Liver (tissue), 3 donors: ENCODE results near the gene FBRS.
"Not testable (repeated sequence)": the region's sequence is repeated elsewhere in the genome, so short reads cannot be mapped to it uniquely, and the experiment has no call there.

Experiments
- EGR1 ChIP-seq, 2 donors: IDR thresholded peaks; 2 replicates each; pipeline ENCODE4 v1.6.1; 2016 to 2018; ENCODE audit warnings: antibody characterized with exemption in 2 of 2, low read depth in 2 of 2
- GABPA ChIP-seq, 2 donors: IDR thresholded peaks in 1 of 2; conservative IDR thresholded peaks in 1 of 2; 2 replicates each; pipeline ENCODE4 v1.6.1; 2016; ENCODE audit warnings: antibody characterized with exemption in 2 of 2, mild to moderate bottlenecking in 1 of 2, moderate library complexity in 1 of 2
- JUND ChIP-seq, 2 donors: IDR thresholded peaks; 2 replicates each; pipeline ENCODE4 v1.6.1; 2016; ENCODE audit warnings: antibody characterized with exemption in 2 of 2
- RAD21 ChIP-seq, 2 donors: IDR thresholded peaks; 2 replicates each; pipeline ENCODE4 v1.6.1; 2016; ENCODE audit warnings: antibody characterized with exemption in 2 of 2, mild to moderate bottlenecking in 2 of 2
- TAF1 ChIP-seq: conservative IDR thresholded peaks from 2 replicates; pipeline ENCODE4 v1.6.1; 2016; ENCODE audit warnings: antibody characterized with exemption, mild to moderate bottlenecking
- YY1 ChIP-seq: IDR thresholded peaks from 2 replicates; pipeline ENCODE4 v1.6.1; 2016; ENCODE audit warnings: antibody characterized with exemption, mild to moderate bottlenecking
- TF ChIP-seq, protein P1 (sequence below): IDR thresholded peaks from 2 replicates; pipeline ENCODE4 v1.6.1; 2016; ENCODE audit warnings: antibody characterized with exemption
- TF ChIP-seq, protein P2 (sequence below): fragments of 150-350 bp; IDR thresholded peaks from 2 replicates; pipeline ENCODE4 v1.5.1; 2017; ENCODE audit warnings: improper control_type of control experiment, low read depth, low read length; ENCODE audit not compliant: missing input control
- TF ChIP-seq, protein P3 (sequence below): IDR thresholded peaks from 2 replicates; pipeline ENCODE4 v1.6.1; 2016; ENCODE audit warnings: antibody characterized with exemption, mild to moderate bottlenecking
- TF ChIP-seq, protein P4 (sequence below): IDR thresholded peaks from 2 replicates; pipeline ENCODE4 v1.6.1; 2016; ENCODE audit warnings: antibody characterized with exemption
- TF ChIP-seq, protein P5 (sequence below): IDR thresholded peaks from 2 replicates; pipeline ENCODE4 v1.6.1; 2016; ENCODE audit warnings: antibody characterized with exemption
- donor health status: healthy.
- donor health status: healthy.

DNA sequence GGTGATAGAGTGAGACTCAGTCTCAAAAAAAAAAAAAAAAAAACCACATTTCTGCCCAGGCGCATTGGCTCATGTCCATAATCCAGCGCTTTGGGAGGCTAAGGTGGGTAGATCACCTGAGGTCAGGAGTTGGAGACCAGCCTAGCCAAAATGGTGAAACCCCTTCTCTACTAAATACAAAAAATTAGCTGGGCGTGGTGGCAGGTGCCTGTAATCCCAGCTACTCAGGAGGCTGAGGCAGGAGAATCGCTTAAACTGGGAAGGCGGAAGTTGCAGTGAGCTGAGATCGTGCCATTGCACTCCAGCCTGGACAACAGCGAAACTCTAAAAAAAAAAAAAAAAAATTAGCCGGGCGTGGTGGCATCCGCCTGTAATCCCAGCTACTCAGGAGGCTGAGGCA lies 21.1 kb upstream of the FBRS start:
- TF ChIP-seq, protein P1, sequence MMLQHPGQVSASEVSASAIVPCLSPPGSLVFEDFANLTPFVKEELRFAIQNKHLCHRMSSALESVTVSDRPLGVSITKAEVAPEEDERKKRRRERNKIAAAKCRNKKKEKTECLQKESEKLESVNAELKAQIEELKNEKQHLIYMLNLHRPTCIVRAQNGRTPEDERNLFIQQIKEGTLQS, result not testable (repeated sequence)
- TF ChIP-seq, protein P2, sequence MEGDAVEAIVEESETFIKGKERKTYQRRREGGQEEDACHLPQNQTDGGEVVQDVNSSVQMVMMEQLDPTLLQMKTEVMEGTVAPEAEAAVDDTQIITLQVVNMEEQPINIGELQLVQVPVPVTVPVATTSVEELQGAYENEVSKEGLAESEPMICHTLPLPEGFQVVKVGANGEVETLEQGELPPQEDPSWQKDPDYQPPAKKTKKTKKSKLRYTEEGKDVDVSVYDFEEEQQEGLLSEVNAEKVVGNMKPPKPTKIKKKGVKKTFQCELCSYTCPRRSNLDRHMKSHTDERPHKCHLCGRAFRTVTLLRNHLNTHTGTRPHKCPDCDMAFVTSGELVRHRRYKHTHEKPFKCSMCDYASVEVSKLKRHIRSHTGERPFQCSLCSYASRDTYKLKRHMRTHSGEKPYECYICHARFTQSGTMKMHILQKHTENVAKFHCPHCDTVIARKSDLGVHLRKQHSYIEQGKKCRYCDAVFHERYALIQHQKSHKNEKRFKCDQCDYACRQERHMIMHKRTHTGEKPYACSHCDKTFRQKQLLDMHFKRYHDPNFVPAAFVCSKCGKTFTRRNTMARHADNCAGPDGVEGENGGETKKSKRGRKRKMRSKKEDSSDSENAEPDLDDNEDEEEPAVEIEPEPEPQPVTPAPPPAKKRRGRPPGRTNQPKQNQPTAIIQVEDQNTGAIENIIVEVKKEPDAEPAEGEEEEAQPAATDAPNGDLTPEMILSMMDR, result not testable (repeated sequence)
- TF ChIP-seq EGR1 (IDR thresholded peaks at IDR 0.05; ENCODE audit: low read depth in 2 of 2); GABPA (IDR thresholded peaks at IDR 0.05 in 1 of 2, conservative IDR thresholded peaks at IDR 0.05 in 1 of 2); RAD21 (IDR thresholded peaks at IDR 0.05); YY1; TAF1; JUND (IDR thresholded peaks at IDR 0.05): not testable (repeated sequence)
- TF ChIP-seq, protein P3, sequence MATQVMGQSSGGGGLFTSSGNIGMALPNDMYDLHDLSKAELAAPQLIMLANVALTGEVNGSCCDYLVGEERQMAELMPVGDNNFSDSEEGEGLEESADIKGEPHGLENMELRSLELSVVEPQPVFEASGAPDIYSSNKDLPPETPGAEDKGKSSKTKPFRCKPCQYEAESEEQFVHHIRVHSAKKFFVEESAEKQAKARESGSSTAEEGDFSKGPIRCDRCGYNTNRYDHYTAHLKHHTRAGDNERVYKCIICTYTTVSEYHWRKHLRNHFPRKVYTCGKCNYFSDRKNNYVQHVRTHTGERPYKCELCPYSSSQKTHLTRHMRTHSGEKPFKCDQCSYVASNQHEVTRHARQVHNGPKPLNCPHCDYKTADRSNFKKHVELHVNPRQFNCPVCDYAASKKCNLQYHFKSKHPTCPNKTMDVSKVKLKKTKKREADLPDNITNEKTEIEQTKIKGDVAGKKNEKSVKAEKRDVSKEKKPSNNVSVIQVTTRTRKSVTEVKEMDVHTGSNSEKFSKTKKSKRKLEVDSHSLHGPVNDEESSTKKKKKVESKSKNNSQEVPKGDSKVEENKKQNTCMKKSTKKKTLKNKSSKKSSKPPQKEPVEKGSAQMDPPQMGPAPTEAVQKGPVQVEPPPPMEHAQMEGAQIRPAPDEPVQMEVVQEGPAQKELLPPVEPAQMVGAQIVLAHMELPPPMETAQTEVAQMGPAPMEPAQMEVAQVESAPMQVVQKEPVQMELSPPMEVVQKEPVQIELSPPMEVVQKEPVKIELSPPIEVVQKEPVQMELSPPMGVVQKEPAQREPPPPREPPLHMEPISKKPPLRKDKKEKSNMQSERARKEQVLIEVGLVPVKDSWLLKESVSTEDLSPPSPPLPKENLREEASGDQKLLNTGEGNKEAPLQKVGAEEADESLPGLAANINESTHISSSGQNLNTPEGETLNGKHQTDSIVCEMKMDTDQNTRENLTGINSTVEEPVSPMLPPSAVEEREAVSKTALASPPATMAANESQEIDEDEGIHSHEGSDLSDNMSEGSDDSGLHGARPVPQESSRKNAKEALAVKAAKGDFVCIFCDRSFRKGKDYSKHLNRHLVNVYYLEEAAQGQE, result not testable (repeated sequence)
- TF ChIP-seq, protein P4, sequence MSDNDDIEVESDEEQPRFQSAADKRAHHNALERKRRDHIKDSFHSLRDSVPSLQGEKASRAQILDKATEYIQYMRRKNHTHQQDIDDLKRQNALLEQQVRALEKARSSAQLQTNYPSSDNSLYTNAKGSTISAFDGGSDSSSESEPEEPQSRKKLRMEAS, result not testable (repeated sequence)
- TF ChIP-seq, protein P5, sequence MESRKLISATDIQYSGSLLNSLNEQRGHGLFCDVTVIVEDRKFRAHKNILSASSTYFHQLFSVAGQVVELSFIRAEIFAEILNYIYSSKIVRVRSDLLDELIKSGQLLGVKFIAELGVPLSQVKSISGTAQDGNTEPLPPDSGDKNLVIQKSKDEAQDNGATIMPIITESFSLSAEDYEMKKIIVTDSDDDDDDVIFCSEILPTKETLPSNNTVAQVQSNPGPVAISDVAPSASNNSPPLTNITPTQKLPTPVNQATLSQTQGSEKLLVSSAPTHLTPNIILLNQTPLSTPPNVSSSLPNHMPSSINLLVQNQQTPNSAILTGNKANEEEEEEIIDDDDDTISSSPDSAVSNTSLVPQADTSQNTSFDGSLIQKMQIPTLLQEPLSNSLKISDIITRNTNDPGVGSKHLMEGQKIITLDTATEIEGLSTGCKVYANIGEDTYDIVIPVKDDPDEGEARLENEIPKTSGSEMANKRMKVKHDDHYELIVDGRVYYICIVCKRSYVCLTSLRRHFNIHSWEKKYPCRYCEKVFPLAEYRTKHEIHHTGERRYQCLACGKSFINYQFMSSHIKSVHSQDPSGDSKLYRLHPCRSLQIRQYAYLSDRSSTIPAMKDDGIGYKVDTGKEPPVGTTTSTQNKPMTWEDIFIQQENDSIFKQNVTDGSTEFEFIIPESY, result not testable (repeated sequence)
